HepG2 (cell line): ENCODE measurements around the gene MED9. TPM values are rescaled to one million over a fixed set of nuclear protein-coding genes. Genes with fewer than 3 reads are reported as not detected.

Experiments
- AHDC1 ChIP-seq: sonication (generic); formaldehyde crosslinking; IDR thresholded peaks from 2 replicates; pipeline ENCODE4 v1.5.1; 2020; ENCODE audit warnings: mild to moderate bottlenecking, missing genetic modification reagents, borderline replicate concordance
- AKNA ChIP-seq: sonication (generic); formaldehyde crosslinking; IDR thresholded peaks from 2 replicates; pipeline ENCODE4 v1.4.0; 2020; ENCODE audit warnings: missing genetic modification reagents, borderline replicate concordance
- CHD2 ChIP-seq: IDR thresholded peaks from 2 replicates; pipeline ENCODE4 v1.6.1; 2011; ENCODE audit warnings: low read depth, low read length, improper control_type of control experiment
- ELF1 ChIP-seq: sonication (generic); formaldehyde crosslinking; IDR thresholded peaks from 2 replicates; pipeline ENCODE4 v1.4.0; 2020; ENCODE audit warnings: missing genetic modification reagents
- GATAD1 ChIP-seq: IDR thresholded peaks from 2 replicates; pipeline ENCODE4 v1.6.1; 2016; ENCODE audit warnings: missing genetic modification reagents, missing compliant biosample characterization
- HMGXB4 ChIP-seq, 2 experiments: sonication (generic) in 1 of 2; formaldehyde crosslinking in 1 of 2; IDR thresholded peaks; 2 replicates each; pipeline versions ENCODE4 v1.4.0 to v1.6.1; 2018 to 2020; ENCODE audit warnings: missing genetic modification reagents in 2 of 2, borderline replicate concordance in 1 of 2, low read depth in 1 of 2, mild to moderate bottlenecking in 1 of 2, missing biosample characterization in 1 of 2
- IRF1 ChIP-seq: sonication (generic); formaldehyde crosslinking; IDR thresholded peaks from 2 replicates; pipeline ENCODE4 v1.4.0; 2020; ENCODE audit warnings: low read depth, mild to moderate bottlenecking, missing genetic modification reagents
- MLX ChIP-seq: IDR thresholded peaks from 2 replicates; pipeline ENCODE4 v1.6.1; 2016
- ZNF558 ChIP-seq: sonication (generic); formaldehyde crosslinking; IDR thresholded peaks from 2 replicates; pipeline ENCODE4 v1.9.0; 2022; ENCODE audit warnings: mild to moderate bottlenecking, missing genetic modification reagents, borderline replicate concordance
- ZNF564 ChIP-seq: sonication (generic); formaldehyde crosslinking; IDR thresholded peaks from 2 replicates; pipeline ENCODE4 v1.8.1; 2023; ENCODE audit warnings: mild to moderate bottlenecking, missing genetic modification reagents
- ZXDC ChIP-seq: sonication (generic); formaldehyde crosslinking; IDR thresholded peaks from 2 replicates; pipeline ENCODE4 v1.5.0; 2020; ENCODE audit warnings: mild to moderate bottlenecking, missing genetic modification reagents
- polyA plus RNA-seq, 8 experiments: library from polyadenylated mRNA; depleted of rRNA in 3 of 8; stranded (reverse) in 7 of 8; unstranded in 1 of 8; fragments of >200 nt; fragmentation: Illumina TruSeq in 4 of 8; extraction: Trizol in 4 of 8; gene quantifications; 2 replicates each; pipeline versions ENCODE4 v1.2.1 to v1.2.3, GENCODE V29; 2011 to 2016; ENCODE audit warnings: low read depth in 4 of 8, missing spikeins in 1 of 8, mixed read lengths in 1 of 8; ENCODE audit not compliant: insufficient read depth in 1 of 8
- total RNA-seq, 5 experiments: library from RNA; depleted of rRNA; stranded (reverse); fragments of >200 nt; fragmentation: Illumina TruSeq; extraction: Trizol; gene quantifications; 2 replicates each; pipeline ENCODE4 v1.2.3, GENCODE V29; 2016; ENCODE audit warnings: low read depth in 1 of 5

Gene MED9
- total and polyA plus RNA-seq, 2 of the 13 experiments (the other 11 are each of a cell fraction or from before 2014, with no cell fraction given): 11.9 to 15.1 TPM

GRCh38 chr17:17533901-17534441, 57.2 kb downstream of the MED9 start (continued):
- peak; percentile 95 for TF ChIP-seq MLX
- peak; percentile 73 for TF ChIP-seq GATAD1 (CRISPR knock-in tag)
- TF ChIP-seq AKNA: no peak
- 0 out of 4 replicates have a peak, but pooled peaks have one; percentile 29 to 53 for TF ChIP-seq HMGXB4 (CRISPR knock-in tag; IDR thresholded peaks at IDR 0.05; ENCODE audit: borderline replicate concordance in 1 of 2, low read depth in 1 of 2)
- TF ChIP-seq ZNF558: peak; percentile 89; the same call in 1 of the 2 replicates
- peak; percentile 97 for TF ChIP-seq AHDC1
- no peak for TF ChIP-seq IRF1 (CRISPR knock-in tag)
- TF ChIP-seq ZXDC (CRISPR knock-in tag): no peak
- peak; percentile 56; the same call in 1 of the 2 replicates for TF ChIP-seq ELF1 (CRISPR knock-in tag)
- TF ChIP-seq ZNF564 (CRISPR knock-in tag): no peak
- no peak for TF ChIP-seq CHD2
